Liver (tissue), 9 donors: ENCODE data around the gene SLC17A9. TPM values are rescaled to one million over a fixed set of nuclear protein-coding genes. Genes with fewer than 3 reads are reported as not detected.

Experiments used
- DNase-seq: peaks from one replicate; pipeline ENCODE4 v3.0.0-alpha.2; 2017; ENCODE audit warnings: low spot score
- H3K27ac ChIP-seq, 2 donors: one replicate each; pipeline ENCODE4 v1.7.0; 2013; ENCODE audit warnings: inconsistent platforms in 2 of 2, low read length in 2 of 2, control low read depth in 1 of 2, low read depth in 1 of 2, mild to moderate bottlenecking in 1 of 2
- H3K27me3 ChIP-seq, 4 donors: one replicate each; pipeline versions ENCODE4 v1.6.1 to v1.7.0; 2013; ENCODE audit warnings: low read length in 3 of 4, inconsistent platforms in 1 of 4, mild to moderate bottlenecking in 1 of 4, moderate library complexity in 1 of 4; ENCODE audit not compliant: control insufficient read depth in 4 of 4, insufficient read depth in 4 of 4
- H3K36me3 ChIP-seq, 4 donors: one replicate each; pipeline versions ENCODE4 v1.6.1 to v1.7.0; 2013; ENCODE audit warnings: low read length in 3 of 4, mild to moderate bottlenecking in 3 of 4, low read depth in 1 of 4, moderate library complexity in 1 of 4; ENCODE audit not compliant: control insufficient read depth in 4 of 4, insufficient read depth in 3 of 4
- H3K4me1 ChIP-seq, 4 donors: one replicate each; pipeline versions ENCODE4 v1.6.1 to v1.7.0; 2013; ENCODE audit warnings: low read length in 3 of 4, mild to moderate bottlenecking in 3 of 4, moderate library complexity in 1 of 4; ENCODE audit not compliant: control insufficient read depth in 4 of 4, insufficient read depth in 4 of 4
- H3K4me3 ChIP-seq, 3 donors: one replicate each; pipeline versions ENCODE4 v1.6.1 to v1.7.0; 2013; ENCODE audit warnings: low read length in 3 of 3, control low read depth in 1 of 3, low read depth in 1 of 3, mild to moderate bottlenecking in 1 of 3
- H3K9ac ChIP-seq, 2 donors: one replicate each; pipeline ENCODE4 v1.7.0; 2013; ENCODE audit warnings: low read length in 2 of 2, mild to moderate bottlenecking in 2 of 2, moderate library complexity in 2 of 2, control low read depth in 1 of 2, low read depth in 1 of 2
- H3K9me3 ChIP-seq, 4 donors: one replicate each; pipeline versions ENCODE4 v1.6.1 to v1.7.0; 2013; ENCODE audit warnings: low read length in 3 of 4; ENCODE audit not compliant: control insufficient read depth in 4 of 4
- EGR1 ChIP-seq, 2 donors: IDR thresholded peaks; 2 replicates each; pipeline ENCODE4 v1.6.1; 2016 to 2018; ENCODE audit warnings: antibody characterized with exemption in 2 of 2, low read depth in 2 of 2
- FOXA1 ChIP-seq: IDR thresholded peaks from 2 replicates; pipeline ENCODE4 v1.6.1; 2016; ENCODE audit warnings: antibody characterized with exemption
- GABPA ChIP-seq, 2 donors: IDR thresholded peaks in 1 of 2; conservative IDR thresholded peaks in 1 of 2; 2 replicates each; pipeline ENCODE4 v1.6.1; 2016; ENCODE audit warnings: antibody characterized with exemption in 2 of 2, mild to moderate bottlenecking in 1 of 2, moderate library complexity in 1 of 2
- HNF4A ChIP-seq, 2 donors: conservative IDR thresholded peaks; 2 replicates each; pipeline ENCODE4 v1.6.1; 2016; ENCODE audit warnings: antibody characterized with exemption in 2 of 2, mild to moderate bottlenecking in 2 of 2
- HNF4G ChIP-seq: IDR thresholded peaks from 2 replicates; pipeline ENCODE4 v1.6.1; 2016; ENCODE audit warnings: antibody characterized with exemption
- JUND ChIP-seq, 2 donors: IDR thresholded peaks; 2 replicates each; pipeline ENCODE4 v1.6.1; 2016; ENCODE audit warnings: antibody characterized with exemption in 2 of 2
- NR2F2 ChIP-seq: IDR thresholded peaks from 2 replicates; pipeline ENCODE4 v1.6.1; 2016; ENCODE audit warnings: antibody characterized with exemption
- RAD21 ChIP-seq, 2 donors: IDR thresholded peaks; 2 replicates each; pipeline ENCODE4 v1.6.1; 2016; ENCODE audit warnings: antibody characterized with exemption in 2 of 2, mild to moderate bottlenecking in 2 of 2
- RXRA ChIP-seq, 2 donors: IDR thresholded peaks; 2 replicates each; pipeline ENCODE4 v1.6.1; 2017 to 2018; ENCODE audit warnings: antibody characterized with exemption in 2 of 2, mild to moderate bottlenecking in 1 of 2
- TAF1 ChIP-seq: conservative IDR thresholded peaks from 2 replicates; pipeline ENCODE4 v1.6.1; 2016; ENCODE audit warnings: antibody characterized with exemption, mild to moderate bottlenecking
- YY1 ChIP-seq: IDR thresholded peaks from 2 replicates; pipeline ENCODE4 v1.6.1; 2016; ENCODE audit warnings: antibody characterized with exemption, mild to moderate bottlenecking
- WGBS: extraction: QIAGEN DNeasy Blood & Tissue Kit; methylation state at CpG from one replicate; pipeline ENCODE4 v1.1.7; 2013; 5-methylcytosine and 5-hydroxymethylcytosine counted together
- polyA plus RNA-seq, 2 donors: library from polyadenylated mRNA; stranded (reverse) in 1 of 2; unstranded in 1 of 2; fragments of 200-250 nt in 1 of 2; fragments of >200 nt in 1 of 2; fragmentation: Nextera tagmentation in 1 of 2; extraction: Ambion mirVana in 1 of 2; gene quantifications; one replicate each; pipeline versions ENCODE4 v1.2.1 to v1.2.3, GENCODE V29; 2013 to 2015
- total RNA-seq, 2 donors: library from RNA; depleted of rRNA; stranded (reverse); fragments of >200 nt; gene quantifications; one replicate each; pipeline ENCODE4 v1.2.3, GENCODE V29; 2014
- TF ChIP-seq, protein P1 (sequence below): fragments of 150-350 bp; IDR thresholded peaks from 2 replicates; pipeline ENCODE4 v1.5.1; 2017; ENCODE audit warnings: improper control_type of control experiment, low read depth, low read length; ENCODE audit not compliant: missing input control
- TF ChIP-seq, protein P2 (sequence below): IDR thresholded peaks from 2 replicates; pipeline ENCODE4 v1.6.1; 2016; ENCODE audit warnings: antibody characterized with exemption
- TF ChIP-seq, protein P3 (sequence below): IDR thresholded peaks from 2 replicates; pipeline ENCODE4 v1.6.1; 2016; ENCODE audit warnings: antibody characterized with exemption, mild to moderate bottlenecking
- donor health status: healthy.
- donor health status: healthy.
- donor health status: healthy.
- donor health status: healthy.
- donor health status: healthy.

The SLC17A9 gene
- total and polyA plus RNA-seq, 4 donors: 16.0 to 138 (median 64.6) TPM

DNA sequence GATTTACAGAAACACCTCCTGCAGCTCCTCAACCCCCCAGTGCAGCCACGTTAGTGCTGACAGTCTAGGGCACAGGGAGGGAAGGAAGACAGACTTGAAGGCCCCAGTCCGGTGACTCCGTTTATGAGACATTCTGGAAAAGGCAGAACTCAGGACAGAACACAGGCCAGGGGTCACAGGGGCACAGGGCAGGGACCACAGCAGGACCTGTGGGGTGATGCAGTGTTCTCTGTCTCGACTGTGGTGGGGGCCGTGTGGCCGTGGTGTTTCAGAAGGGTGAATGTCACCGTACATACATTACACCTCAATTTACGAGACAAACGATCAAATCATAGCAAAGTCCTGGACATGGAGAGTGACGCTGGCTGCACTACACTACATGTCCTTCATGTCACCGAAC is 43.0 kb downstream of the SLC17A9 start:
- Histone ChIP-seq H3K4me1 (no peaks in the 10 kb centered on the region), H3K36me3 (no peaks in the 10 kb centered on the region), H3K9ac (no peak overlapping the region), H3K27ac (no peak overlapping the region), H3K27me3 (peaks cover 0 to 9% (median 2%) of the 10 kb centered on the region in 4 donors), H3K9me3 (no peaks in the 10 kb centered on the region), H3K4me3 (no peak overlapping the region)
- no peak for DNase-seq
- 58% methylated on average over 11 of the region's 11 CpGs for WGBS
- TF ChIP-seq HNF4A (conservative IDR thresholded peaks at IDR 0.05) (no peak), HNF4G (no peak), GABPA (IDR thresholded peaks at IDR 0.05 in 1 of 2, conservative IDR thresholded peaks at IDR 0.05 in 1 of 2) (no peak), YY1 (no peak), TAF1 (no peak), RAD21 (IDR thresholded peaks at IDR 0.05) (no peak), NR2F2 (no peak), EGR1 (IDR thresholded peaks at IDR 0.05; ENCODE audit: low read depth in 2 of 2) (no peak), RXRA (IDR thresholded peaks at IDR 0.05) (no peak), FOXA1 (no peak)
- TF ChIP-seq, protein P1, sequence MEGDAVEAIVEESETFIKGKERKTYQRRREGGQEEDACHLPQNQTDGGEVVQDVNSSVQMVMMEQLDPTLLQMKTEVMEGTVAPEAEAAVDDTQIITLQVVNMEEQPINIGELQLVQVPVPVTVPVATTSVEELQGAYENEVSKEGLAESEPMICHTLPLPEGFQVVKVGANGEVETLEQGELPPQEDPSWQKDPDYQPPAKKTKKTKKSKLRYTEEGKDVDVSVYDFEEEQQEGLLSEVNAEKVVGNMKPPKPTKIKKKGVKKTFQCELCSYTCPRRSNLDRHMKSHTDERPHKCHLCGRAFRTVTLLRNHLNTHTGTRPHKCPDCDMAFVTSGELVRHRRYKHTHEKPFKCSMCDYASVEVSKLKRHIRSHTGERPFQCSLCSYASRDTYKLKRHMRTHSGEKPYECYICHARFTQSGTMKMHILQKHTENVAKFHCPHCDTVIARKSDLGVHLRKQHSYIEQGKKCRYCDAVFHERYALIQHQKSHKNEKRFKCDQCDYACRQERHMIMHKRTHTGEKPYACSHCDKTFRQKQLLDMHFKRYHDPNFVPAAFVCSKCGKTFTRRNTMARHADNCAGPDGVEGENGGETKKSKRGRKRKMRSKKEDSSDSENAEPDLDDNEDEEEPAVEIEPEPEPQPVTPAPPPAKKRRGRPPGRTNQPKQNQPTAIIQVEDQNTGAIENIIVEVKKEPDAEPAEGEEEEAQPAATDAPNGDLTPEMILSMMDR: no peak
- TF ChIP-seq, protein P2, sequence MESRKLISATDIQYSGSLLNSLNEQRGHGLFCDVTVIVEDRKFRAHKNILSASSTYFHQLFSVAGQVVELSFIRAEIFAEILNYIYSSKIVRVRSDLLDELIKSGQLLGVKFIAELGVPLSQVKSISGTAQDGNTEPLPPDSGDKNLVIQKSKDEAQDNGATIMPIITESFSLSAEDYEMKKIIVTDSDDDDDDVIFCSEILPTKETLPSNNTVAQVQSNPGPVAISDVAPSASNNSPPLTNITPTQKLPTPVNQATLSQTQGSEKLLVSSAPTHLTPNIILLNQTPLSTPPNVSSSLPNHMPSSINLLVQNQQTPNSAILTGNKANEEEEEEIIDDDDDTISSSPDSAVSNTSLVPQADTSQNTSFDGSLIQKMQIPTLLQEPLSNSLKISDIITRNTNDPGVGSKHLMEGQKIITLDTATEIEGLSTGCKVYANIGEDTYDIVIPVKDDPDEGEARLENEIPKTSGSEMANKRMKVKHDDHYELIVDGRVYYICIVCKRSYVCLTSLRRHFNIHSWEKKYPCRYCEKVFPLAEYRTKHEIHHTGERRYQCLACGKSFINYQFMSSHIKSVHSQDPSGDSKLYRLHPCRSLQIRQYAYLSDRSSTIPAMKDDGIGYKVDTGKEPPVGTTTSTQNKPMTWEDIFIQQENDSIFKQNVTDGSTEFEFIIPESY: no peak
- TF ChIP-seq, protein P3, sequence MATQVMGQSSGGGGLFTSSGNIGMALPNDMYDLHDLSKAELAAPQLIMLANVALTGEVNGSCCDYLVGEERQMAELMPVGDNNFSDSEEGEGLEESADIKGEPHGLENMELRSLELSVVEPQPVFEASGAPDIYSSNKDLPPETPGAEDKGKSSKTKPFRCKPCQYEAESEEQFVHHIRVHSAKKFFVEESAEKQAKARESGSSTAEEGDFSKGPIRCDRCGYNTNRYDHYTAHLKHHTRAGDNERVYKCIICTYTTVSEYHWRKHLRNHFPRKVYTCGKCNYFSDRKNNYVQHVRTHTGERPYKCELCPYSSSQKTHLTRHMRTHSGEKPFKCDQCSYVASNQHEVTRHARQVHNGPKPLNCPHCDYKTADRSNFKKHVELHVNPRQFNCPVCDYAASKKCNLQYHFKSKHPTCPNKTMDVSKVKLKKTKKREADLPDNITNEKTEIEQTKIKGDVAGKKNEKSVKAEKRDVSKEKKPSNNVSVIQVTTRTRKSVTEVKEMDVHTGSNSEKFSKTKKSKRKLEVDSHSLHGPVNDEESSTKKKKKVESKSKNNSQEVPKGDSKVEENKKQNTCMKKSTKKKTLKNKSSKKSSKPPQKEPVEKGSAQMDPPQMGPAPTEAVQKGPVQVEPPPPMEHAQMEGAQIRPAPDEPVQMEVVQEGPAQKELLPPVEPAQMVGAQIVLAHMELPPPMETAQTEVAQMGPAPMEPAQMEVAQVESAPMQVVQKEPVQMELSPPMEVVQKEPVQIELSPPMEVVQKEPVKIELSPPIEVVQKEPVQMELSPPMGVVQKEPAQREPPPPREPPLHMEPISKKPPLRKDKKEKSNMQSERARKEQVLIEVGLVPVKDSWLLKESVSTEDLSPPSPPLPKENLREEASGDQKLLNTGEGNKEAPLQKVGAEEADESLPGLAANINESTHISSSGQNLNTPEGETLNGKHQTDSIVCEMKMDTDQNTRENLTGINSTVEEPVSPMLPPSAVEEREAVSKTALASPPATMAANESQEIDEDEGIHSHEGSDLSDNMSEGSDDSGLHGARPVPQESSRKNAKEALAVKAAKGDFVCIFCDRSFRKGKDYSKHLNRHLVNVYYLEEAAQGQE: no peak

DNA sequence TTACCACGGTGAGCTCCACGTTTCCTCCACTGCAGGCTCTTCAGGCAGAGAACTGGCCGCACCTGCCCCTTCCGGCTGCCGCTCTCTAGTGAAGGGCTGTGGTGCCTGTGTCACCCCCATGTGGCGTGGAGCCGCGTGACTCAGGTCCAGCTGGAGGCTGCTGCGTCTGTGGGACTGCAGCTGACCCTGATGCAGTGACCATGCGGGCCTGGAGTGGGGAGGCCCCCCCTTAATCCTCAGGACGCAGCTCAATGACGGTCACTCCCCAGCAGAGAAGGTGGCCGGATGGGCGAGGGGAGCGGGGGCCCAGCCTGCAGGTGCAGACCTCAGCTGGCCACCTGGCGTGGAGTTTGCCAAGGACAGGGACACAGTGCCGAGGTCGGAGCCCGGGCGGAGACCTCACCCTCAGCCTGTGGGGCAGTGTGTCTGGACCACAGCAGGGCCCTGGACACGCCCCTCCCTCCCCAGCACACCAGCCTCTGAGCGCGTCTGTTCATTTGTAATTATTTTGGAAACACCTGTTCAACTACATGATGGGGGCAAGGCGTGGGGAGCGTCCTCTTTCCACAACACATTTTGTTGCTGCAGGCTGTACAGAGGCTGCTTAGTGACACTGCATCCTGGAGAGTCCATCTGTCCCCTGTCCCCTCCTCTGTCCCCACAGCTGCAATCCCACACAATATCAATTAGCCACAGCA is 43.5 kb downstream of the SLC17A9 start:
- no peak for TF ChIP-seq JUND (IDR thresholded peaks at IDR 0.05)
- H3K27me3 ChIP-seq: peaks cover 0 to 13% (median 2%) of the 10 kb centered on the region in 4 donors
- WGBS: 70% methylated on average over 25 of the region's 25 CpGs

More for the DNA sequence above, 43.5 kb downstream of the SLC17A9 start:
- Histone ChIP-seq H3K27ac (no peak overlapping the region), H3K36me3 (no peaks in the 10 kb centered on the region), H3K4me1 (no peaks in the 10 kb centered on the region), H3K9me3 (no peaks in the 10 kb centered on the region), H3K9ac (no peak overlapping the region), H3K4me3 (no peak overlapping the region)
- DNase-seq: no peak
